IMR-90 (cell line): Measurements from ENCODE around the gene MRC1. TPM values are rescaled to one million over a fixed set of nuclear protein-coding genes. Genes with fewer than 3 reads are reported as not detected.

Experiments
- ATAC-seq: fragments of 200-7000 bp; cut with Tn5 transposase; 2 replicates; pipeline ENCODE4 v1.9.1; 2020; ENCODE audit warnings: low read depth, mild to moderate bottlenecking, moderate library complexity
- BruUV-seq: library from RNA; stranded (reverse); fragments of 400-500 nt; replicated peaks from 2 replicates; lab custom pipeline; 2021; lab: Mats Ljungman, UMichigan
- CTCF ChIA-PET: fragments of 300-600 bp; formaldehyde crosslinking; extraction: SDS; loops from one replicate; lab custom pipeline; 2021; ENCODE audit warnings: antibody characterized with exemption; lab: Yijun Ruan, JAX
- POLR2A ChIA-PET: fragments of 300-600 bp; sonication (Branson Sonifier 250); formaldehyde crosslinking; loops from one replicate; lab custom pipeline; 2022; ENCODE audit warnings: antibody characterized with exemption; ENCODE audit not compliant: unreplicated experiment; lab: Charles Lee
- DNase-seq: peaks from one replicate; pipeline ENCODE4 v3.0.0; 2013
- H2AFZ ChIP-seq: replicated peaks from 2 replicates; pipeline ENCODE3; 2013; ENCODE audit warnings: low read length, mild to moderate bottlenecking; ENCODE audit not compliant: poor library complexity
- H2AK5ac ChIP-seq: 2 replicates; pipeline ENCODE4 v1.6.1; 2013; ENCODE audit warnings: low read depth, low read length, inconsistent platforms
- H2AK9ac ChIP-seq: replicated peaks from 2 replicates; pipeline ENCODE3; 2013; ENCODE audit warnings: mild to moderate bottlenecking, low read depth, low read length, moderate library complexity; ENCODE audit not compliant: poor library complexity
- H2BK120ac ChIP-seq: 2 replicates; pipeline ENCODE4 v1.6.1; 2013; ENCODE audit warnings: low read depth, low read length, inconsistent platforms
- H2BK15ac ChIP-seq: 3 replicates; pipeline ENCODE4 v1.6.1; 2013; ENCODE audit warnings: low read depth, low read length, inconsistent platforms
- H2BK20ac ChIP-seq: 2 replicates; pipeline ENCODE4 v1.6.1; 2013; ENCODE audit warnings: low read depth, mild to moderate bottlenecking, inconsistent platforms, low read length, moderate library complexity
- H2BK5ac ChIP-seq: 2 replicates; pipeline ENCODE4 v1.6.1; 2013; ENCODE audit warnings: mild to moderate bottlenecking, low read depth, low read length, inconsistent platforms; ENCODE audit not compliant: poor library complexity, severe bottlenecking
- H3K14ac ChIP-seq: replicated peaks from 2 replicates; pipeline ENCODE4 v1.6.1; 2013; ENCODE audit warnings: low read depth, low read length, inconsistent platforms
- H3K18ac ChIP-seq: 2 replicates; pipeline ENCODE4 v1.6.1; 2013; ENCODE audit warnings: low read depth, low read length, control low read depth
- H3K23ac ChIP-seq: 2 replicates; pipeline ENCODE4 v1.6.1; 2013; ENCODE audit warnings: low read depth, low read length, inconsistent platforms
- H3K27ac ChIP-seq: 2 replicates; pipeline ENCODE4 v1.5.1; 2013; ENCODE audit warnings: mild to moderate bottlenecking, control low read depth, low read length; ENCODE audit not compliant: insufficient read depth
- H3K27me3 ChIP-seq: 2 replicates; pipeline ENCODE4 v1.6.1; 2013; ENCODE audit warnings: low read length; ENCODE audit not compliant: control insufficient read depth, insufficient read depth
- H3K36me3 ChIP-seq: 2 replicates; pipeline ENCODE4 v1.6.1; 2013; ENCODE audit warnings: low read length, mixed read lengths; ENCODE audit not compliant: control insufficient read depth, insufficient read depth
- H3K4ac ChIP-seq: 2 replicates; pipeline ENCODE4 v1.6.1; 2013; ENCODE audit warnings: low read depth, low read length, inconsistent platforms
- H3K4me1 ChIP-seq: 2 replicates; pipeline ENCODE4 v1.6.1; 2013; ENCODE audit warnings: low read length, mixed read lengths; ENCODE audit not compliant: control insufficient read depth, insufficient read depth
- H3K4me2 ChIP-seq: 2 replicates; pipeline ENCODE4 v1.6.1; 2013; ENCODE audit warnings: low read depth, mild to moderate bottlenecking, control low read depth, low read length, moderate library complexity
- H3K4me3 ChIP-seq: 2 replicates; pipeline ENCODE4 v1.5.1; 2013; ENCODE audit warnings: low read depth, mild to moderate bottlenecking, control low read depth, low read length, moderate library complexity; ENCODE audit not compliant: insufficient read depth
- H3K56ac ChIP-seq: 2 replicates; pipeline ENCODE4 v1.6.1; 2013; ENCODE audit warnings: low read length, inconsistent platforms; ENCODE audit not compliant: insufficient read depth; ENCODE audit errors: extremely low read depth
- H3K79me1 ChIP-seq, 2 experiments: 2 replicates each; pipeline ENCODE4 v1.6.1; 2013; ENCODE audit warnings: low read length in 2 of 2, inconsistent platforms in 1 of 2, low read depth in 1 of 2
- H3K9ac ChIP-seq: 2 replicates; pipeline ENCODE4 v1.6.1; 2013; ENCODE audit warnings: low read depth, low read length, control low read depth
- H3K9me1 ChIP-seq: 2 replicates; pipeline ENCODE4 v1.6.1; 2013; ENCODE audit warnings: low read length, inconsistent platforms; ENCODE audit not compliant: insufficient read depth
- H3K9me3 ChIP-seq: 2 replicates; pipeline ENCODE4 v1.6.1; 2013; ENCODE audit warnings: low read length; ENCODE audit not compliant: control insufficient read depth, insufficient read depth
- H4K20me1 ChIP-seq: 2 replicates; pipeline ENCODE4 v1.6.1; 2013; ENCODE audit warnings: low read length, inconsistent platforms; ENCODE audit not compliant: insufficient read depth
- H4K5ac ChIP-seq: 2 replicates; pipeline ENCODE4 v1.6.1; 2013; ENCODE audit warnings: mild to moderate bottlenecking, low read depth, low read length, control low read depth
- H4K8ac ChIP-seq, 2 experiments: 2 replicates each; pipeline ENCODE4 v1.6.1; 2013; ENCODE audit warnings: low read depth in 2 of 2, low read length in 2 of 2, control low read depth in 1 of 2, inconsistent platforms in 1 of 2
- H4K91ac ChIP-seq: 2 replicates; pipeline ENCODE4 v1.6.1; 2013; ENCODE audit warnings: low read depth, low read length, inconsistent platforms; ENCODE audit not compliant: insufficient read depth
- BHLHE40 ChIP-seq: fragments of 150-350 bp; IDR thresholded peaks from 2 replicates; pipeline ENCODE4 v1.6.1; 2016; ENCODE audit warnings: mild to moderate bottlenecking, low read depth, low read length
- CEBPB ChIP-seq: IDR thresholded peaks from 2 replicates; pipeline ENCODE4 v1.6.1; 2012; ENCODE audit warnings: low read depth, low read length, improper control_type of control experiment
- CHD1 ChIP-seq: IDR thresholded peaks from 2 replicates; pipeline ENCODE4 v1.6.1; 2012; ENCODE audit warnings: low read depth, low read length, improper control_type of control experiment
- FOS ChIP-seq: fragments of 150-350 bp; IDR thresholded peaks from 2 replicates; pipeline ENCODE4 v1.6.1; 2016; ENCODE audit warnings: low read depth, low read length
- MAFK ChIP-seq: IDR thresholded peaks from 2 replicates; pipeline ENCODE4 v1.6.1; 2012; ENCODE audit warnings: low read depth, low read length, improper control_type of control experiment
- MAZ ChIP-seq: IDR thresholded peaks from 2 replicates; pipeline ENCODE4 v1.6.1; 2012; ENCODE audit warnings: low read depth, mild to moderate bottlenecking, low read length, improper control_type of control experiment, moderate library complexity, borderline replicate concordance
- MXI1 ChIP-seq: IDR thresholded peaks from 2 replicates; pipeline ENCODE4 v1.6.1; 2012; ENCODE audit warnings: low read depth, mild to moderate bottlenecking, low read length, moderate library complexity, borderline replicate concordance
- NFE2L2 ChIP-seq: fragments of 150-350 bp; IDR thresholded peaks from 2 replicates; pipeline ENCODE4 v1.6.1; 2016; ENCODE audit warnings: low read depth, mild to moderate bottlenecking, low read length
- POLR2A ChIP-seq: IDR thresholded peaks from 2 replicates; pipeline ENCODE4 v1.6.1; 2012; ENCODE audit warnings: mild to moderate bottlenecking, low read depth, low read length
- RAD21 ChIP-seq: IDR thresholded peaks from 2 replicates; pipeline ENCODE4 v1.6.1; 2012; ENCODE audit warnings: low read length, improper control_type of control experiment
- RCOR1 ChIP-seq: IDR thresholded peaks from 2 replicates; pipeline ENCODE4 v1.6.1; 2012; ENCODE audit warnings: mild to moderate bottlenecking, low read length, improper control_type of control experiment; ENCODE audit not compliant: insufficient replicate concordance
- RFX5 ChIP-seq: IDR thresholded peaks from 2 replicates; pipeline ENCODE4 v1.8.0; 2012; ENCODE audit warnings: low read depth, mild to moderate bottlenecking, low read length, moderate library complexity
- SMC3 ChIP-seq: fragments of 150-350 bp; IDR thresholded peaks from 2 replicates; pipeline ENCODE4 v1.6.1; 2016; ENCODE audit warnings: low read depth, mild to moderate bottlenecking, antibody characterized with exemption, low read length, moderate library complexity
- WGBS, 2 experiments: methylation state at CpG; one replicate each; pipeline versions ENCODE4 v1.1.5 to v1.1.7; 2013; ENCODE audit warnings: missing lambda C conversion rate in 2 of 2; ENCODE audit not compliant: insufficient read length in 1 of 2; ENCODE audit errors: extremely low coverage in 2 of 2; 5-methylcytosine and 5-hydroxymethylcytosine counted together
- dilution Hi-C: fragments of 300-500 bp; cut with HindIII; formaldehyde crosslinking; loops from one replicate; pipeline ENCODE4 v1.14.3; 2018; ENCODE audit warnings: low sequenced_read_pairs; ENCODE audit not compliant: unreplicated experiment
- in situ Hi-C: fragments of 300-500 bp; cut with MboI; formaldehyde crosslinking; loops from 3 replicates; pipeline ENCODE4 v1.14.3; 2019; ENCODE audit warnings: low sequenced_read_pairs, inconsistent platforms, mixed read lengths
- intact Hi-C: fragments of 100-400 bp; cut with micrococcal nuclease; formaldehyde crosslinking; loops from 2 replicates; pipeline ENCODE4 v1.10.0; 2022
- polyA plus RNA-seq, 3 experiments: library from polyadenylated mRNA; depleted of rRNA; stranded (reverse); fragments of >200 nt; gene quantifications; 2 replicates each; pipeline ENCODE4 v1.2.3, GENCODE V29; 2012; ENCODE audit warnings: low replicate concordance in 1 of 3
- total RNA-seq: library from RNA; depleted of rRNA; stranded (reverse); fragments of >200 nt; gene quantifications from 2 replicates; pipeline ENCODE4 v1.2.3, GENCODE V29; 2012
- TF ChIP-seq, protein P1 (sequence below): fragments of 150-350 bp; IDR thresholded peaks from 2 replicates; pipeline ENCODE4 v1.6.1; 2016; ENCODE audit warnings: low read depth, mild to moderate bottlenecking, low read length, moderate library complexity, borderline replicate concordance
- TF ChIP-seq, protein P2 (sequence below): conservative IDR thresholded peaks from 2 replicates; pipeline ENCODE4 v1.5.1; 2012; ENCODE audit warnings: mild to moderate bottlenecking, low read depth, low read length, improper control_type of control experiment
- TF ChIP-seq, protein P3 (sequence below): fragments of 150-350 bp; IDR thresholded peaks from 2 replicates; pipeline ENCODE4 v1.6.1; 2017; ENCODE audit warnings: mild to moderate bottlenecking, antibody characterized with exemption, low read length, low read depth

Gene MRC1
- total and polyA plus RNA-seq, 2 of the 4 experiments (the other 2 are of a cell fraction) = not detected

GRCh38 chr10:17820943-17821342, 11.8 kb downstream of the MRC1 start:
- H3K4ac ChIP-seq = no peak overlapping the region
- H4K91ac ChIP-seq = no peak overlapping the region
- intact Hi-C loops = no loop called here
- peaks cover 19% of the 10 kb centered on the region for H3K27me3 ChIP-seq
- WGBS, 2 experiments = no CpG with 5 or more reads among the region's 3 CpGs
- H3K4me2 ChIP-seq = no peak overlapping the region
- H3K27ac ChIP-seq = no peak overlapping the region
- no peak overlapping the region for H2BK20ac ChIP-seq
- dilution Hi-C loops = no loop called here
- no peak overlapping the region for H2BK5ac ChIP-seq
- H3K14ac ChIP-seq = no peak overlapping the region
- H4K20me1 ChIP-seq = no peaks in the 10 kb centered on the region
- H3K56ac ChIP-seq = no peak overlapping the region
- H3K18ac ChIP-seq = no peak overlapping the region
- no peak for ATAC-seq
- no peak for TF ChIP-seq MAFK
- no peak for TF ChIP-seq BHLHE40
- TF ChIP-seq SMC3 = no peak
- no peak for TF ChIP-seq POLR2A
- TF ChIP-seq RFX5 = no peak
- TF ChIP-seq NFE2L2 = no peak
- TF ChIP-seq MXI1 = no peak
- TF ChIP-seq RCOR1 = no peak
- TF ChIP-seq RAD21 = no peak
- TF ChIP-seq, protein P1, sequence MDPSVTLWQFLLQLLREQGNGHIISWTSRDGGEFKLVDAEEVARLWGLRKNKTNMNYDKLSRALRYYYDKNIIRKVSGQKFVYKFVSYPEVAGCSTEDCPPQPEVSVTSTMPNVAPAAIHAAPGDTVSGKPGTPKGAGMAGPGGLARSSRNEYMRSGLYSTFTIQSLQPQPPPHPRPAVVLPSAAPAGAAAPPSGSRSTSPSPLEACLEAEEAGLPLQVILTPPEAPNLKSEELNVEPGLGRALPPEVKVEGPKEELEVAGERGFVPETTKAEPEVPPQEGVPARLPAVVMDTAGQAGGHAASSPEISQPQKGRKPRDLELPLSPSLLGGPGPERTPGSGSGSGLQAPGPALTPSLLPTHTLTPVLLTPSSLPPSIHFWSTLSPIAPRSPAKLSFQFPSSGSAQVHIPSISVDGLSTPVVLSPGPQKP = no peak
- TF ChIP-seq, protein P2, sequence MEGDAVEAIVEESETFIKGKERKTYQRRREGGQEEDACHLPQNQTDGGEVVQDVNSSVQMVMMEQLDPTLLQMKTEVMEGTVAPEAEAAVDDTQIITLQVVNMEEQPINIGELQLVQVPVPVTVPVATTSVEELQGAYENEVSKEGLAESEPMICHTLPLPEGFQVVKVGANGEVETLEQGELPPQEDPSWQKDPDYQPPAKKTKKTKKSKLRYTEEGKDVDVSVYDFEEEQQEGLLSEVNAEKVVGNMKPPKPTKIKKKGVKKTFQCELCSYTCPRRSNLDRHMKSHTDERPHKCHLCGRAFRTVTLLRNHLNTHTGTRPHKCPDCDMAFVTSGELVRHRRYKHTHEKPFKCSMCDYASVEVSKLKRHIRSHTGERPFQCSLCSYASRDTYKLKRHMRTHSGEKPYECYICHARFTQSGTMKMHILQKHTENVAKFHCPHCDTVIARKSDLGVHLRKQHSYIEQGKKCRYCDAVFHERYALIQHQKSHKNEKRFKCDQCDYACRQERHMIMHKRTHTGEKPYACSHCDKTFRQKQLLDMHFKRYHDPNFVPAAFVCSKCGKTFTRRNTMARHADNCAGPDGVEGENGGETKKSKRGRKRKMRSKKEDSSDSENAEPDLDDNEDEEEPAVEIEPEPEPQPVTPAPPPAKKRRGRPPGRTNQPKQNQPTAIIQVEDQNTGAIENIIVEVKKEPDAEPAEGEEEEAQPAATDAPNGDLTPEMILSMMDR = no peak
- TF ChIP-seq FOS = no peak
- TF ChIP-seq MAZ = no peak
- no peak for TF ChIP-seq CEBPB
- TF ChIP-seq, protein P3, sequence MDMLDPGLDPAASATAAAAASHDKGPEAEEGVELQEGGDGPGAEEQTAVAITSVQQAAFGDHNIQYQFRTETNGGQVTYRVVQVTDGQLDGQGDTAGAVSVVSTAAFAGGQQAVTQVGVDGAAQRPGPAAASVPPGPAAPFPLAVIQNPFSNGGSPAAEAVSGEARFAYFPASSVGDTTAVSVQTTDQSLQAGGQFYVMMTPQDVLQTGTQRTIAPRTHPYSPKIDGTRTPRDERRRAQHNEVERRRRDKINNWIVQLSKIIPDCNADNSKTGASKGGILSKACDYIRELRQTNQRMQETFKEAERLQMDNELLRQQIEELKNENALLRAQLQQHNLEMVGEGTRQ = no peak
- no peak for TF ChIP-seq CHD1
- no peaks in the 10 kb centered on the region for H3K79me1 ChIP-seq
- DNase-seq = no peak
- H2AFZ ChIP-seq = no peak overlapping the region
- in situ Hi-C loops = no loop called here
- H2BK15ac ChIP-seq = no peak overlapping the region
- no peak overlapping the region for H2AK5ac ChIP-seq
- H2BK120ac ChIP-seq = no peak overlapping the region
- no peaks in the 10 kb centered on the region for H3K9me3 ChIP-seq
- H3K4me1 ChIP-seq = no peaks in the 10 kb centered on the region
- H3K9me1 ChIP-seq = no peaks in the 10 kb centered on the region
- H3K23ac ChIP-seq = no peak overlapping the region
- H3K36me3 ChIP-seq = no peaks in the 10 kb centered on the region
- H3K9ac ChIP-seq = no peak overlapping the region
- H4K5ac ChIP-seq = no peak overlapping the region
- ChIA-PET CTCF (no interaction called here), POLR2A (no interaction called here)
- H3K4me3 ChIP-seq = no peak overlapping the region
- no peak overlapping the region for H2AK9ac ChIP-seq
- no peak overlapping the region for H4K8ac ChIP-seq
- no TSS peak for BruUV-seq
